ENCODE data around the gene DLG5. TPM values are rescaled to one million over a fixed set of nuclear protein-coding genes. Genes with fewer than 3 reads are reported as not detected.

DLG5 gene
- total and polyA plus RNA-seq, 4 donors: 1.2 to 7.1 (median 4.6) TPM

DNA sequence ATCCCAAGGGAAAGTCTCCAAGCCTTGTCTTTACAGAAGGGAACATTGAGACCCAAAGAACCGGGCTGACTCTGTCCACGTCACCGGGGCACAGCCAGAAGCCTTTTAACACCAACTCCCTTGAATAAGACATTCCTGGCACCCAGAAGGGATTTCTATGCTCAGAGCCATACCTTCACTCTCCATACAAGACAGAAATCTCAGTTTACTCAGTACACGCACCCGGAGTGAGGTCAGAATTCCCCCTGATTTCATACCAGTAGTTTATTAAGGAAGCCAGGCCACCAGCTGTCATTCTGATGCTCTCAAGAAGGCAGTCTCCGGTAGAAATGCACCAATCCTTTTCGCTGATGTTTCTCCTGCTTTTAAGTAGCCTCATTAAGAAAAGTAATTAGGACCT lies 154.7 kb downstream of the DLG5 start:
- DNase-seq (ENCODE audit: low spot score): no peak
- TF ChIP-seq RAD21 (IDR thresholded peaks at IDR 0.05) (no peak), EGR1 (IDR thresholded peaks at IDR 0.05; ENCODE audit: low read depth in 2 of 2) (no peak), SP1 (IDR thresholded peaks at IDR 0.05) (no peak), FOXA1 (IDR thresholded peaks at IDR 0.05) (no peak), JUND (IDR thresholded peaks at IDR 0.05) (no peak), MAX (IDR thresholded peaks at IDR 0.05) (no peak), GABPA (IDR thresholded peaks at IDR 0.05 in 1 of 2, conservative IDR thresholded peaks at IDR 0.05 in 1 of 2) (no peak), TAF1 (conservative IDR thresholded peaks at IDR 0.05) (no peak), HNF4A (conservative IDR thresholded peaks at IDR 0.05) (no peak), HNF4G (IDR thresholded peaks at IDR 0.05) (no peak), NR2F2 (IDR thresholded peaks at IDR 0.05) (no peak), REST (IDR thresholded peaks at IDR 0.05) (no peak), FOXA2 (IDR thresholded peaks at IDR 0.05) (no peak)
- no peak overlapping the region for H3K4me3 ChIP-seq (ENCODE audit: low read depth in 1 of 3, low read length in 3 of 3)
- peaks cover 0 to 6% (median 4%) of the 10 kb centered on the region in 4 donors for H3K9me3 ChIP-seq (ENCODE audit: control insufficient read depth in 4 of 4, low read length in 3 of 4)
- no peak overlapping the region for H3K27ac ChIP-seq (ENCODE audit: low read depth in 1 of 2, low read length in 2 of 2)
- 92% methylated on average over 7 of the region's 7 CpGs for WGBS
- no peaks in the 10 kb centered on the region for H3K27me3 ChIP-seq (ENCODE audit: control insufficient read depth in 4 of 4, insufficient read depth in 4 of 4, low read length in 3 of 4)
- no peaks in the 10 kb centered on the region for H3K4me1 ChIP-seq (ENCODE audit: control insufficient read depth in 4 of 4, insufficient read depth in 4 of 4, low read length in 3 of 4)
- no peaks in the 10 kb centered on the region for H3K36me3 ChIP-seq (ENCODE audit: control insufficient read depth in 4 of 4, insufficient read depth in 3 of 4, low read depth in 1 of 4, low read length in 3 of 4)
- no peak overlapping the region for H3K9ac ChIP-seq (ENCODE audit: low read depth in 1 of 2, low read length in 2 of 2)

DNA sequence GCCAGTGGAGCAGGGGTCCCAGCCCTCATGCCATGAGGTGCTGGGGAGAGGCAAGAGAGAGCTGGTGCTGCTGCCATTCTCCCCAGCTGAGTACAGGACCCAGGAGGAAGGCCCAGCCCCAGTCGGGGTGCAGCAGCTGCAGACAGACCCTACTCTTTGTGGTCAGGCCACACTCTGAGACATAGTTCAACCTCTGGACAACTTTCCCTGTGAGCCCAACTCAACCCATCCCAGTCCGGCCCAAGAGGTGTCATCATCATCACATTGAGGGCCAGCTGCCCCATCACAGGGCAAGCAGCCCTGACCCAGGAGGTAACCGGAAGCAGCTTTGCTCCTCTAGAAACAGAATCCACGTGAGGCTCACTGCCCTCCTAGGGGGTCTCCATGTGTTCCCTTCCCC lies 155.1 kb downstream of the DLG5 start:
- DNase-seq (ENCODE audit: low spot score): no peak
- WGBS: 80% methylated on average over 4 of the region's 4 CpGs
- no peaks in the 10 kb centered on the region for H3K36me3 ChIP-seq (ENCODE audit: control insufficient read depth in 4 of 4, insufficient read depth in 3 of 4, low read depth in 1 of 4, low read length in 3 of 4)
- H3K27ac ChIP-seq (ENCODE audit: low read depth in 1 of 2, low read length in 2 of 2): no peak overlapping the region
- peaks cover 0 to 3% (median 2%) of the 10 kb centered on the region in 4 donors for H3K9me3 ChIP-seq (ENCODE audit: control insufficient read depth in 4 of 4, low read length in 3 of 4)
- TF ChIP-seq MAX (IDR thresholded peaks at IDR 0.05): no peak
- no peak for TF ChIP-seq ATF3 (IDR thresholded peaks at IDR 0.05)
- TF ChIP-seq GABPA (IDR thresholded peaks at IDR 0.05 in 1 of 2, conservative IDR thresholded peaks at IDR 0.05 in 1 of 2): no peak
- TF ChIP-seq JUND (IDR thresholded peaks at IDR 0.05): no peak
- TF ChIP-seq, protein P1, sequence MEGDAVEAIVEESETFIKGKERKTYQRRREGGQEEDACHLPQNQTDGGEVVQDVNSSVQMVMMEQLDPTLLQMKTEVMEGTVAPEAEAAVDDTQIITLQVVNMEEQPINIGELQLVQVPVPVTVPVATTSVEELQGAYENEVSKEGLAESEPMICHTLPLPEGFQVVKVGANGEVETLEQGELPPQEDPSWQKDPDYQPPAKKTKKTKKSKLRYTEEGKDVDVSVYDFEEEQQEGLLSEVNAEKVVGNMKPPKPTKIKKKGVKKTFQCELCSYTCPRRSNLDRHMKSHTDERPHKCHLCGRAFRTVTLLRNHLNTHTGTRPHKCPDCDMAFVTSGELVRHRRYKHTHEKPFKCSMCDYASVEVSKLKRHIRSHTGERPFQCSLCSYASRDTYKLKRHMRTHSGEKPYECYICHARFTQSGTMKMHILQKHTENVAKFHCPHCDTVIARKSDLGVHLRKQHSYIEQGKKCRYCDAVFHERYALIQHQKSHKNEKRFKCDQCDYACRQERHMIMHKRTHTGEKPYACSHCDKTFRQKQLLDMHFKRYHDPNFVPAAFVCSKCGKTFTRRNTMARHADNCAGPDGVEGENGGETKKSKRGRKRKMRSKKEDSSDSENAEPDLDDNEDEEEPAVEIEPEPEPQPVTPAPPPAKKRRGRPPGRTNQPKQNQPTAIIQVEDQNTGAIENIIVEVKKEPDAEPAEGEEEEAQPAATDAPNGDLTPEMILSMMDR (IDR thresholded peaks at IDR 0.05; ENCODE audit: low read depth, low read length, missing input control): no peak
- TF ChIP-seq EGR1 (IDR thresholded peaks at IDR 0.05; ENCODE audit: low read depth in 2 of 2): no peak
- no peak for TF ChIP-seq SP1 (IDR thresholded peaks at IDR 0.05)
- TF ChIP-seq, protein P2, sequence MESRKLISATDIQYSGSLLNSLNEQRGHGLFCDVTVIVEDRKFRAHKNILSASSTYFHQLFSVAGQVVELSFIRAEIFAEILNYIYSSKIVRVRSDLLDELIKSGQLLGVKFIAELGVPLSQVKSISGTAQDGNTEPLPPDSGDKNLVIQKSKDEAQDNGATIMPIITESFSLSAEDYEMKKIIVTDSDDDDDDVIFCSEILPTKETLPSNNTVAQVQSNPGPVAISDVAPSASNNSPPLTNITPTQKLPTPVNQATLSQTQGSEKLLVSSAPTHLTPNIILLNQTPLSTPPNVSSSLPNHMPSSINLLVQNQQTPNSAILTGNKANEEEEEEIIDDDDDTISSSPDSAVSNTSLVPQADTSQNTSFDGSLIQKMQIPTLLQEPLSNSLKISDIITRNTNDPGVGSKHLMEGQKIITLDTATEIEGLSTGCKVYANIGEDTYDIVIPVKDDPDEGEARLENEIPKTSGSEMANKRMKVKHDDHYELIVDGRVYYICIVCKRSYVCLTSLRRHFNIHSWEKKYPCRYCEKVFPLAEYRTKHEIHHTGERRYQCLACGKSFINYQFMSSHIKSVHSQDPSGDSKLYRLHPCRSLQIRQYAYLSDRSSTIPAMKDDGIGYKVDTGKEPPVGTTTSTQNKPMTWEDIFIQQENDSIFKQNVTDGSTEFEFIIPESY (IDR thresholded peaks at IDR 0.05): no peak
- TF ChIP-seq FOXA2 (IDR thresholded peaks at IDR 0.05): no peak
- TF ChIP-seq NR2F2 (IDR thresholded peaks at IDR 0.05): no peak
- no peak for TF ChIP-seq RXRA (IDR thresholded peaks at IDR 0.05)
- no peak for TF ChIP-seq HNF4A (conservative IDR thresholded peaks at IDR 0.05)
- TF ChIP-seq TAF1 (conservative IDR thresholded peaks at IDR 0.05): no peak
- no peaks in the 10 kb centered on the region for H3K27me3 ChIP-seq (ENCODE audit: control insufficient read depth in 4 of 4, insufficient read depth in 4 of 4, low read length in 3 of 4)
- no peak overlapping the region for H3K9ac ChIP-seq (ENCODE audit: low read depth in 1 of 2, low read length in 2 of 2)
- H3K4me1 ChIP-seq (ENCODE audit: control insufficient read depth in 4 of 4, insufficient read depth in 4 of 4, low read length in 3 of 4): no peaks in the 10 kb centered on the region
- H3K4me3 ChIP-seq (ENCODE audit: low read depth in 1 of 3, low read length in 3 of 3): no peak overlapping the region
